Measurements from ENCODE around the gene SLC7A11. TPM values are rescaled to one million over a fixed set of nuclear protein-coding genes. Genes with fewer than 3 reads are reported as not detected.
A peak's percentile ranks its signal among the peaks of the same experiment; 100 is the strongest.

The SLC7A11 gene
- total and polyA plus RNA-seq, 2 of the 4 experiments (the other 2 are of a cell fraction) = 8.3 to 24.7 TPM

DNA sequence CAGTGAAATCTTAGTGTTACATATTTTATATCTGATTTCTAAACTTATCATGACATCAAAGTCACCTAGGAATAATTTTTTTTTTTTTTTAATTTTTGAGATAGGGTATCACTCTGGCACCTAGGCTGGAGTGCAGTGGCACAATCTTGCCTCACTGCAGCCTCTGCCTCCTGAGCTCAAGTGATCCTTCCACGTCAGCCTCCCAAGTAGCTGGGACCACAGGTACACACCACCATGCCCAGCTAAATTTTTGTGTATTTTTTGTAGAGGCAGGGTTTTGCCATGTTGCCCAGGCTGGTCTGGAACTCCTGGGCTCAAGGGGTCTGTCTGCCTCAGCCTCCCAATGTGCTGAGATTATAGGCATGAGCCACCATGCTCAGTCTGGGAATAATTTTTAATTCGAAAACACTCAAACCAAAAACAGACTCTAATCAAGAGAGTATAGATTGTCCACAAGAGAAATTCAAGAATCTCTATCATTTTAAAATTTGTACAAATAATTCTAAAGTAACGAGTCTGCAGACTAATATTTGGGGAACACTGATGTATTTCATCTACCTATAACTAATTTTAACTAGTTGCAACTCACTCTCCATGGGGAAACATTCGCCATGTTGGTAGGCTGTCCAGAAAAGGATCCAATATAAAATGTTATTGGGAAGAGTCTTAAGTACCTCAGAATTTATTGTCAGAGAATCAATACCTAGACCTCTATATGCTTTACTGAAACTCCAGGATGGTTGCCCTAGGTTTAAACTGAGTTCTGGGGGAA lies 3.4 kb downstream of the SLC7A11 start:
- H3K14ac ChIP-seq (replicated peaks; ENCODE audit: low read depth, low read length) = peak overlapping the region; percentile 68
- POLR2A ChIA-PET (ENCODE audit: unreplicated experiment) = interaction anchor here (0.6 to 0.7 kb wide), 2 partner anchors 36 to 40 kb away, joined by 3 to 5 read pairs; no protein-coding TSS in a partner anchor
- BruUV-seq (replicated peaks) = no TSS peak
- H2AK9ac ChIP-seq (replicated peaks; ENCODE audit: low read depth, low read length, poor library complexity) = no peak overlapping the region
- CTCF ChIA-PET = no interaction called here
- H2BK5ac ChIP-seq (ENCODE audit: low read depth, low read length, poor library complexity, severe bottlenecking) = peak overlapping the region; percentile 93
- dilution Hi-C loops (cut with HindIII; ENCODE audit: low sequenced_read_pairs, unreplicated experiment) = no loop called here
- peak overlapping the region; percentile 89 for H4K5ac ChIP-seq (ENCODE audit: low read depth, low read length)
- peak overlapping the region; percentile 64 to 81 for H4K8ac ChIP-seq (ENCODE audit: low read depth in 2 of 2, low read length in 2 of 2)
- ATAC-seq (ENCODE audit: low read depth) (no peak), DNase-seq (no peak)
- in situ Hi-C loops (cut with MboI; ENCODE audit: low sequenced_read_pairs) = no loop called here
- H2AK5ac ChIP-seq (ENCODE audit: low read depth, low read length) = peak overlapping the region; percentile 97
- peak overlapping the region; percentile 75 for H3K4me3 ChIP-seq (ENCODE audit: insufficient read depth, low read depth, low read length)
- H3K27ac ChIP-seq (ENCODE audit: insufficient read depth, low read length) = peak overlapping the region; percentile 69
- H3K4ac ChIP-seq (ENCODE audit: low read depth, low read length) = peak overlapping the region; percentile 74
- peak overlapping the region; percentile 60; the same call in 1 of the 2 replicates for H3K9ac ChIP-seq (ENCODE audit: low read depth, low read length)
- no peaks in the 10 kb centered on the region for H4K20me1 ChIP-seq (ENCODE audit: insufficient read depth, low read length)
- H2BK120ac ChIP-seq (ENCODE audit: low read depth, low read length) = peak overlapping the region; percentile 82
- H3K9me3 ChIP-seq (ENCODE audit: control insufficient read depth, insufficient read depth, low read length) = no peaks in the 10 kb centered on the region; the same call in 1 of the 2 replicates
- H3K79me1 ChIP-seq (ENCODE audit: low read depth in 1 of 2, low read length in 2 of 2) = peaks cover 2 to 27% of the 10 kb centered on the region in 2 experiments
- peak overlapping the region; percentile 94 for H3K18ac ChIP-seq (ENCODE audit: low read depth, low read length)
- no peak overlapping the region for H2AFZ ChIP-seq (replicated peaks; ENCODE audit: low read length, poor library complexity)
- H2BK15ac ChIP-seq (ENCODE audit: low read depth, low read length) = peak overlapping the region; percentile 88; the same call in 2 of the 3 replicates
- H2BK20ac ChIP-seq (ENCODE audit: low read depth, low read length) = peak overlapping the region; percentile 83
- peak overlapping the region; percentile 54; the same call in 1 of the 2 replicates for H3K23ac ChIP-seq (ENCODE audit: low read depth, low read length)
- peak overlapping the region; percentile 85 for H3K4me2 ChIP-seq (ENCODE audit: low read depth, low read length)
- TF ChIP-seq CHD1 (IDR thresholded peaks at IDR 0.05; ENCODE audit: low read depth, low read length) (no peak), POLR2A (IDR thresholded peaks at IDR 0.05; ENCODE audit: low read depth, low read length) (no peak), CEBPB (IDR thresholded peaks at IDR 0.05; ENCODE audit: low read depth, low read length) (no peak), RFX5 (IDR thresholded peaks at IDR 0.05; ENCODE audit: low read depth, low read length) (no peak), RAD21 (IDR thresholded peaks at IDR 0.05; ENCODE audit: low read length) (no peak), MAFK (IDR thresholded peaks at IDR 0.05; ENCODE audit: low read depth, low read length) (no peak), RCOR1 (IDR thresholded peaks at IDR 0.05; ENCODE audit: insufficient replicate concordance, low read length) (no peak), MAZ (IDR thresholded peaks at IDR 0.05; ENCODE audit: borderline replicate concordance, low read depth, low read length) (no peak), NFE2L2 (IDR thresholded peaks at IDR 0.05; ENCODE audit: low read depth, low read length) (no peak), SMC3 (IDR thresholded peaks at IDR 0.05; ENCODE audit: low read depth, low read length) (no peak), BHLHE40 (IDR thresholded peaks at IDR 0.05; ENCODE audit: low read depth, low read length) (no peak)
- TF ChIP-seq, protein P1, sequence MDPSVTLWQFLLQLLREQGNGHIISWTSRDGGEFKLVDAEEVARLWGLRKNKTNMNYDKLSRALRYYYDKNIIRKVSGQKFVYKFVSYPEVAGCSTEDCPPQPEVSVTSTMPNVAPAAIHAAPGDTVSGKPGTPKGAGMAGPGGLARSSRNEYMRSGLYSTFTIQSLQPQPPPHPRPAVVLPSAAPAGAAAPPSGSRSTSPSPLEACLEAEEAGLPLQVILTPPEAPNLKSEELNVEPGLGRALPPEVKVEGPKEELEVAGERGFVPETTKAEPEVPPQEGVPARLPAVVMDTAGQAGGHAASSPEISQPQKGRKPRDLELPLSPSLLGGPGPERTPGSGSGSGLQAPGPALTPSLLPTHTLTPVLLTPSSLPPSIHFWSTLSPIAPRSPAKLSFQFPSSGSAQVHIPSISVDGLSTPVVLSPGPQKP (IDR thresholded peaks at IDR 0.05; ENCODE audit: borderline replicate concordance, low read depth, low read length) = no peak
- TF ChIP-seq, protein P2, sequence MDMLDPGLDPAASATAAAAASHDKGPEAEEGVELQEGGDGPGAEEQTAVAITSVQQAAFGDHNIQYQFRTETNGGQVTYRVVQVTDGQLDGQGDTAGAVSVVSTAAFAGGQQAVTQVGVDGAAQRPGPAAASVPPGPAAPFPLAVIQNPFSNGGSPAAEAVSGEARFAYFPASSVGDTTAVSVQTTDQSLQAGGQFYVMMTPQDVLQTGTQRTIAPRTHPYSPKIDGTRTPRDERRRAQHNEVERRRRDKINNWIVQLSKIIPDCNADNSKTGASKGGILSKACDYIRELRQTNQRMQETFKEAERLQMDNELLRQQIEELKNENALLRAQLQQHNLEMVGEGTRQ (IDR thresholded peaks at IDR 0.05; ENCODE audit: low read depth, low read length) = no peak
- no peaks in the 10 kb centered on the region for H3K27me3 ChIP-seq (ENCODE audit: control insufficient read depth, insufficient read depth, low read length)
- peaks cover 3% of the 10 kb centered on the region for H3K9me1 ChIP-seq (ENCODE audit: insufficient read depth, low read length)
- WGBS, 2 experiments (ENCODE audit: extremely low coverage in 2 of 2, insufficient read length in 1 of 2) = no CpG with 5 or more reads among the region's 4 CpGs
- intact Hi-C loops (cut with micrococcal nuclease) = no loop called here
- H4K91ac ChIP-seq (ENCODE audit: insufficient read depth, low read depth, low read length) = peak overlapping the region; percentile 66
- H3K4me1 ChIP-seq (ENCODE audit: control insufficient read depth, insufficient read depth, low read length) = peaks cover 5% of the 10 kb centered on the region
- peak overlapping the region; percentile 80; the same call in 1 of the 2 replicates for H3K56ac ChIP-seq (ENCODE audit: extremely low read depth, insufficient read depth, low read length)
- H3K36me3 ChIP-seq (ENCODE audit: control insufficient read depth, insufficient read depth, low read length) = peaks cover 3% of the 10 kb centered on the region

Measured in IMR-90 (cell line).